A549 (cell line): ENCODE data around the gene ADGRA3. TPM values are rescaled to one million over a fixed set of nuclear protein-coding genes. Genes with fewer than 3 reads are reported as not detected.

Experiments
- ATAC-seq, 2 experiments: fragments of 200-7000 bp in 1 of 2; fragments of >200 bp in 1 of 2; cut with Nextera tagmentation in 1 of 2; cut with Tn5 transposase in 1 of 2; 3 replicates each; pipeline versions ENCODE4 v1.8.0 to v1.9.1; 2018 to 2020; ENCODE audit warnings: mild to moderate bottlenecking in 1 of 2, moderate library complexity in 1 of 2
- CTCF ChIA-PET: fragments of 300-600 bp; sonication (Branson Sonifier 250); formaldehyde crosslinking; extraction: SDS; loops from one replicate; lab custom pipeline; 2021; ENCODE audit warnings: antibody characterized with exemption, inconsistent platforms; lab: Yijun Ruan, JAX
- POLR2A ChIA-PET: fragments of 350-600 bp; formaldehyde crosslinking; extraction: SDS; loops from one replicate; lab custom pipeline; 2021; ENCODE audit warnings: antibody characterized with exemption, inconsistent platforms; lab: Yijun Ruan, JAX
- DNase-seq, 2 experiments: peaks; one replicate each; pipeline versions ENCODE4 v3.0.0 to v3.0.0-alpha.2; 2011 to 2016; ENCODE audit warnings: low read depth in 1 of 2, low spot score in 1 of 2
- FAIRE-seq: peaks from 2 replicates; lab custom pipeline; 2011; peaks lifted over from hg19 to GRCh38; lab: Jason Lieb, UNC
- H3K27ac ChIP-seq, 2 experiments: fragments of >200 bp; sonication (Bioruptor Twin); formaldehyde crosslinking; 3 replicates each; pipeline ENCODE4 v1.5.1; 2016 to 2017
- H3K4me1 ChIP-seq: fragments of >200 bp; sonication (Bioruptor Twin); formaldehyde crosslinking; 3 replicates; pipeline ENCODE4 v1.6.1; 2016
- H3K4me2 ChIP-seq: fragments of >200 bp; sonication (Bioruptor Twin); formaldehyde crosslinking; 3 replicates; pipeline ENCODE4 v1.6.1; 2016
- H3K4me3 ChIP-seq: fragments of >200 bp; sonication (Bioruptor Twin); formaldehyde crosslinking; 3 replicates; pipeline ENCODE4 v1.5.1; 2016
- H3K9me3 ChIP-seq: fragments of >200 bp; sonication (Bioruptor Twin); formaldehyde crosslinking; 3 replicates; pipeline ENCODE4 v1.6.1; 2016
- ATOH8 ChIP-seq: fragments of 250-450 bp; sonication (Bioruptor Pico); IDR thresholded peaks from 2 replicates; pipeline ENCODE4 v1.5.0; 2020; ENCODE audit warnings: low read depth, mild to moderate bottlenecking, moderate library complexity
- CBX2 ChIP-seq: fragments of 200-600 bp; sonication (generic); IDR thresholded peaks from 2 replicates; pipeline ENCODE4 v1.6.1; 2016; ENCODE audit warnings: low read depth, mild to moderate bottlenecking, borderline replicate concordance
- E2F6 ChIP-seq: IDR thresholded peaks from 2 replicates; pipeline ENCODE4 v1.6.1; 2012; ENCODE audit warnings: low read depth, borderline replicate concordance
- ESRRA ChIP-seq: fragments of 150-350 bp; IDR thresholded peaks from 2 replicates; pipeline ENCODE4 v1.6.1; 2014; ENCODE audit warnings: mild to moderate bottlenecking, low read length, borderline replicate concordance
- FOSL2 ChIP-seq, 2 experiments: fragments of 450-650 bp in 1 of 2; fragments of >200 bp in 1 of 2; sonication (Bioruptor Twin) in 1 of 2; formaldehyde crosslinking; IDR thresholded peaks; 2 replicates each; pipeline versions ENCODE4 v1.5.0 to v1.6.1; 2016 to 2020; ENCODE audit warnings: mild to moderate bottlenecking in 1 of 2, moderate library complexity in 1 of 2
- GATA3 ChIP-seq: IDR thresholded peaks from 2 replicates; pipeline ENCODE4 v1.6.1; 2012; ENCODE audit warnings: borderline replicate concordance
- HDAC2 ChIP-seq: fragments of 200-600 bp; sonication (generic); IDR thresholded peaks from 2 replicates; pipeline ENCODE4 v1.6.1; 2016
- HEYL ChIP-seq: fragments of 250-450 bp; sonication (Bioruptor Pico); IDR thresholded peaks from 2 replicates; pipeline ENCODE4 v1.8.0; 2021; ENCODE audit warnings: mild to moderate bottlenecking, moderate library complexity
- HMGXB4 ChIP-seq: fragments of 250-450 bp; sonication (Bioruptor Pico); IDR thresholded peaks from 2 replicates; pipeline ENCODE4 v1.5.0; 2021; ENCODE audit warnings: mild to moderate bottlenecking, moderate library complexity, borderline replicate concordance
- MAX ChIP-seq: IDR thresholded peaks from 2 replicates; pipeline ENCODE4 v1.6.1; 2012
- ZNF302 ChIP-seq: fragments of 250-450 bp; sonication (Bioruptor Pico); IDR thresholded peaks from 2 replicates; pipeline ENCODE4 v1.9.0; 2021; ENCODE audit warnings: inconsistent platforms, mild to moderate bottlenecking, moderate library complexity
- ZSCAN20 ChIP-seq: fragments of 250-450 bp; sonication (Bioruptor Pico); IDR thresholded peaks from 2 replicates; pipeline ENCODE4 v1.8.0; 2022; ENCODE audit warnings: mild to moderate bottlenecking, moderate library complexity
- WGBS: methylation state at CpG from one replicate; pipeline ENCODE4 v1.1.6; 2017; ENCODE audit errors: missing lambda C conversion rate; 5-methylcytosine and 5-hydroxymethylcytosine counted together
- polyA plus RNA-seq, 4 experiments: library from polyadenylated mRNA; depleted of rRNA in 3 of 4; stranded (reverse); fragments of >200 nt; fragmentation: RNase III in 1 of 4; extraction: RNeasy Plus Mini Kit Qiagen cat#74134 plus additional on column Dnase treatment in 1 of 4; gene quantifications; 2 replicates in 3 of 4; 3 replicates in 1 of 4; pipeline ENCODE4 v1.2.3, GENCODE V29; 2011 to 2017

ADGRA3 gene
- polyA plus RNA-seq, 2 of the 4 experiments (the other 2 are of a cell fraction) = 18.2 to 20.0 TPM

GRCh38 chr4:22465349-22465748 is 50.5 kb downstream of the ADGRA3 start:
- CTCF ChIA-PET = no interaction called here

GRCh38 chr4:22463179-22463578 is 52.7 kb downstream of the ADGRA3 start:
- CTCF ChIA-PET = no interaction called here
- DNase-seq = no peak

More at GRCh38 chr4:22465349-22465748, 50.5 kb downstream of the ADGRA3 start:
- TF ChIP-seq HDAC2 (no peak), MAX (no peak), HEYL (CRISPR knock-in tag) (no peak), CBX2 (no peak)
- Histone ChIP-seq H3K4me1 (no peaks in the 10 kb centered on the region), H3K4me3 (no peak overlapping the region), H3K4me2 (no peak overlapping the region), H3K9me3 (no peaks in the 10 kb centered on the region), H3K27ac (no peak overlapping the region)
- 93% methylated on average over 4 of the region's 4 CpGs for WGBS
- no peak for FAIRE-seq
- no peak for DNase-seq
- POLR2A ChIA-PET = no interaction called here
- no peak for ATAC-seq

GRCh38 chr4:22462688-22463087 is 53.2 kb downstream of the ADGRA3 start:
- no peaks in the 10 kb centered on the region for H3K9me3 ChIP-seq
- DNase-seq (no peak), FAIRE-seq (no peak), ATAC-seq (no peak)
- no peak overlapping the region for H3K4me2 ChIP-seq
- 85% methylated on average over 3 of the region's 3 CpGs for WGBS
- H3K4me3 ChIP-seq = no peak overlapping the region
- H3K4me1 ChIP-seq = no peaks in the 10 kb centered on the region
- no peak overlapping the region for H3K27ac ChIP-seq
- ChIA-PET CTCF (no interaction called here), POLR2A (no interaction called here)
- no peak for TF ChIP-seq FOSL2 (IDR thresholded peaks at IDR 0.05)
- no peak for TF ChIP-seq FOSL2 (CRISPR knock-in tag; IDR thresholded peaks at IDR 0.05)
- TF ChIP-seq ZSCAN20 (CRISPR knock-in tag) = no peak

More at GRCh38 chr4:22463179-22463578, 52.7 kb downstream of the ADGRA3 start:
- WGBS = 97% methylated on average over 5 of the region's 5 CpGs
- POLR2A ChIA-PET = no interaction called here
- no peak overlapping the region for H3K4me3 ChIP-seq
- H3K4me2 ChIP-seq = no peak overlapping the region
- TF ChIP-seq ESRRA = no peak
- H3K27ac ChIP-seq = no peak overlapping the region
- FAIRE-seq = no peak
- ATAC-seq = no peak
- H3K9me3 ChIP-seq = no peaks in the 10 kb centered on the region
- no peaks in the 10 kb centered on the region for H3K4me1 ChIP-seq

- Histone ChIP-seq H3K9me3 (no peaks in the 10 kb centered on the region), H3K4me3 (no peak overlapping the region), H3K27ac (no peak overlapping the region), H3K4me1 (no peaks in the 10 kb centered on the region), H3K4me2 (no peak overlapping the region)
- CTCF ChIA-PET = no interaction called here
- ATAC-seq = no peak
- no peak for FAIRE-seq
- TF ChIP-seq HMGXB4 = no peak
- TF ChIP-seq FOSL2 (IDR thresholded peaks at IDR 0.05) = no peak
- TF ChIP-seq FOSL2 (CRISPR knock-in tag; IDR thresholded peaks at IDR 0.05) = no peak
- POLR2A ChIA-PET = no interaction called here
- DNase-seq = no peak
These were observed 55.6 kb downstream of the ADGRA3 start for GRCh38 chr4:22460266-22460665.

- no peak for ATAC-seq
- POLR2A ChIA-PET = no interaction called here
- CTCF ChIA-PET = no interaction called here
- no peaks in the 10 kb centered on the region for H3K4me1 ChIP-seq
- 88% methylated on average over 4 of the region's 4 CpGs for WGBS
- FAIRE-seq = no peak
- no peaks in the 10 kb centered on the region for H3K9me3 ChIP-seq
- H3K27ac ChIP-seq = no peak overlapping the region
- no peak overlapping the region for H3K4me2 ChIP-seq
- no peak for DNase-seq
- H3K4me3 ChIP-seq = no peak overlapping the region
- TF ChIP-seq ATOH8 (no peak), ZNF302 (no peak), E2F6 (no peak), GATA3 (no peak), ESRRA (no peak)
- TF ChIP-seq, all 56 proteins: peak for 0
These were observed 57.8 kb downstream of the ADGRA3 start for GRCh38 chr4:22458098-22458497.
